Measurements from ENCODE around the gene OLFML1. TPM values are rescaled to one million over a fixed set of nuclear protein-coding genes. Genes with fewer than 3 reads are reported as not detected.

Gene OLFML1
- total RNA-seq, 1 experiment from 2014 or later = not detected

- Histone ChIP-seq H3K79me2 (ENCODE audit: insufficient read depth, low read length) (no peaks in the 10 kb centered on the region), H3K4me1 (ENCODE audit: insufficient read depth, low read length) (no peaks in the 10 kb centered on the region), H3K27me3 (ENCODE audit: insufficient read depth, low read length) (no peaks in the 10 kb centered on the region), H3K14ac (ENCODE audit: insufficient read depth, low read length) (no peak overlapping the region), H3K4ac (ENCODE audit: low read depth, low read length) (no peak overlapping the region), H3K23me2 (ENCODE audit: insufficient read length, low read depth, low read length, poor library complexity, severe bottlenecking) (no peaks in the 10 kb centered on the region), H3K4me2 (ENCODE audit: insufficient read depth, insufficient read length, low read length) (no peak overlapping the region), H3K79me1 (ENCODE audit: insufficient read depth, low read depth, low read length, poor library complexity, severe bottlenecking) (no peaks in the 10 kb centered on the region), H2BK120ac (ENCODE audit: low read depth, low read length, poor library complexity, severe bottlenecking) (no peak overlapping the region), H4K91ac (ENCODE audit: insufficient read length, low read depth, low read length) (no peak overlapping the region), H4K8ac (replicated peaks; ENCODE audit: insufficient read length, low read depth, low read length) (peak overlapping the region; percentile 32), H3K23ac (ENCODE audit: insufficient read length, low read depth, low read length) (no peak overlapping the region), H2BK15ac (ENCODE audit: low read depth, low read length) (no peak overlapping the region), H3T11ph (ENCODE audit: low read length) (no peak overlapping the region), H2AK5ac (ENCODE audit: insufficient read length, low read length) (no peak overlapping the region), H4K20me1 (ENCODE audit: control insufficient read depth, insufficient read depth, insufficient read length) (no peaks in the 10 kb centered on the region), H2BK20ac (ENCODE audit: low read depth, low read length, poor library complexity, severe bottlenecking) (no peak overlapping the region), H3K56ac (ENCODE audit: insufficient read length, low read depth, low read length) (no peak overlapping the region), H4K5ac (ENCODE audit: insufficient read length, low read depth, low read length) (no peak overlapping the region), H3K27ac (ENCODE audit: insufficient read length, low read depth, low read length) (no peak overlapping the region), H2BK12ac (ENCODE audit: insufficient read length, low read depth, low read length) (no peak overlapping the region), H2BK5ac (ENCODE audit: insufficient read length, low read length) (no peak overlapping the region), H3K18ac (ENCODE audit: insufficient read length, low read depth, low read length) (no peak overlapping the region), H3K9ac (ENCODE audit: extremely low read depth, insufficient read length, low read length) (no peak overlapping the region), H2AFZ (ENCODE audit: low read length) (no peak overlapping the region), H3K9me3 (ENCODE audit: control insufficient read depth, low read depth, low read length) (no peaks in the 10 kb centered on the region)
- Mint-ChIP-seq H3K9me3 (no peaks in the 10 kb centered on the region), H3K4me3 (no peak overlapping the region), H3K4me1 (no peaks in the 10 kb centered on the region), H3K36me3 (ENCODE audit: insufficient read depth in 1 of 3, low read depth in 3 of 3) (no peaks in the 10 kb centered on the region), H3K27ac (no peak overlapping the region), H3K27me3 (ENCODE audit: low read depth) (no peaks in the 10 kb centered on the region; the same call in none of the 2 replicates)
- WGBS (ENCODE audit: extremely low coverage, insufficient read length, low lambda C conversion rate) = no CpG with 5 or more reads among the region's 1 CpG
- TF ChIP-seq CTCF (conservative IDR thresholded peaks at IDR 0.05) = no peak
- DNase-seq = no peak
Measured at GRCh38 chr11:7527029-7527428, 41.7 kb downstream of the OLFML1 start.
